GM10248 (cell line): ENCODE data around the gene PLEKHH3.

Source experiments
- CTCF ChIA-PET: fragments of 300-600 bp; sonication (Branson Sonifier 250); formaldehyde crosslinking; extraction: SDS; loops from one replicate; lab custom pipeline; 2021; ENCODE audit warnings: antibody characterized with exemption; lab: Yijun Ruan, JAX
- POLR2A ChIA-PET: fragments of 350-650 bp; sonication (Branson Sonifier 250); formaldehyde crosslinking; extraction: SDS; loops from one replicate; lab custom pipeline; 2020; ENCODE audit warnings: antibody characterized with exemption; lab: Yijun Ruan, JAX
- DNase-seq: peaks from one replicate; pipeline ENCODE4 v3.0.0; 2012; ENCODE audit errors: extremely low spot score
- CTCF ChIP-seq: IDR thresholded peaks from 2 replicates; pipeline ENCODE4 v1.5.1; 2012; ENCODE audit warnings: mild to moderate bottlenecking, low read depth; ENCODE audit errors: extremely low read depth, missing control alignments, control extremely low read depth

The PLEKHH3 gene

GRCh38 chr17:42673885-42674754, 2.7 kb downstream of the PLEKHH3 start:
- DNase-seq: peak; percentile 75
- ChIA-PET POLR2A (interaction anchor here (0.6 kb wide), 1 partner anchor 395 kb away, joined by 4 read pairs; no protein-coding TSS in a partner anchor), CTCF (interaction anchor here (0.9 to 5.0 kb wide), 18 partner anchors 9 to 120 kb away, joined by 3 to 54 read pairs (median 4); partner anchors contain the start of genes PSMC3IP, RETREG3, TUBG1 and TUBG2)
- peak; percentile 77 for TF ChIP-seq CTCF

- POLR2A ChIA-PET: no interaction called here
- CTCF ChIA-PET: interaction anchor here (0.8 to 5.0 kb wide), 16 partner anchors 7 to 119 kb away, joined by 3 to 54 read pairs (median 6); partner anchors contain the start of genes CCR10, PSMC3IP, RETREG3 and TUBG1
- no peak for DNase-seq
- no peak for TF ChIP-seq CTCF
Measured at GRCh38 chr17:42673266-42673884, 3.4 kb downstream of the PLEKHH3 start.

GRCh38 chr17:42672038-42672437, 4.8 kb downstream of the PLEKHH3 start:
- POLR2A ChIA-PET: interaction anchor here (1.2 kb wide), 1 partner anchor 10 kb away, joined by 4 read pairs; no protein-coding TSS in a partner anchor
- DNase-seq: no peak
- no peak for TF ChIP-seq CTCF
- CTCF ChIA-PET: interaction anchor here (1.2 to 5.0 kb wide), 9 partner anchors 9 to 94 kb away, joined by 3 to 54 read pairs (median 5); partner anchors contain the start of genes CCR10, PSMC3IP and TUBG2

- no peak for DNase-seq
- POLR2A ChIA-PET: interaction anchor here (1.2 kb wide), 1 partner anchor 9 kb away, joined by 4 read pairs; no protein-coding TSS in a partner anchor
- no peak for TF ChIP-seq CTCF
- CTCF ChIA-PET: interaction anchor here (1.2 to 5.0 kb wide), 8 partner anchors 10 to 93 kb away, joined by 3 to 54 read pairs (median 4); partner anchors contain the start of genes CCR10, PSMC3IP and TUBG2
Measured at GRCh38 chr17:42670789-42671657, 5.8 kb downstream of the PLEKHH3 start.

GRCh38 chr17:42669977-42670788, 6.6 kb downstream of the PLEKHH3 start:
- ChIA-PET CTCF (interaction anchor here (1.2 to 5.0 kb wide), 10 partner anchors 9 to 94 kb away, joined by 3 to 54 read pairs (median 6); partner anchors contain the start of genes CCR10, PSMC3IP and TUBG2), POLR2A (no interaction called here)
- peak; percentile 27 for TF ChIP-seq CTCF
- peak; percentile 78 for DNase-seq
